Endometrial microvascular endothelial cells (primary cell): Measurements from ENCODE around the gene ZNF333. TPM values are rescaled to one million over a fixed set of nuclear protein-coding genes. Genes with fewer than 3 reads are reported as not detected.
"Not testable (repeated sequence)": the region's sequence is repeated elsewhere in the genome, so short reads cannot be mapped to it uniquely, and the experiment has no call there.

Experiments used
- in situ Hi-C: cut with HindIII; loops from 2 replicates; pipeline ENCODE4 v1.10.0; 2017; ENCODE audit warnings: low sequenced_read_pairs, low pct_unique_long_range_greater_than_20kb; ENCODE audit errors: inconsistent ontology term
- total RNA-seq: library from RNA; depleted of rRNA; stranded (reverse); fragments of >200 nt; gene quantifications from one replicate; pipeline ENCODE4 v1.2.3, GENCODE V29; 2015; ENCODE audit errors: inconsistent ontology term

ZNF333 gene
- total RNA-seq, 1 donor from 2014 or later, result 3.0 TPM

DNA sequence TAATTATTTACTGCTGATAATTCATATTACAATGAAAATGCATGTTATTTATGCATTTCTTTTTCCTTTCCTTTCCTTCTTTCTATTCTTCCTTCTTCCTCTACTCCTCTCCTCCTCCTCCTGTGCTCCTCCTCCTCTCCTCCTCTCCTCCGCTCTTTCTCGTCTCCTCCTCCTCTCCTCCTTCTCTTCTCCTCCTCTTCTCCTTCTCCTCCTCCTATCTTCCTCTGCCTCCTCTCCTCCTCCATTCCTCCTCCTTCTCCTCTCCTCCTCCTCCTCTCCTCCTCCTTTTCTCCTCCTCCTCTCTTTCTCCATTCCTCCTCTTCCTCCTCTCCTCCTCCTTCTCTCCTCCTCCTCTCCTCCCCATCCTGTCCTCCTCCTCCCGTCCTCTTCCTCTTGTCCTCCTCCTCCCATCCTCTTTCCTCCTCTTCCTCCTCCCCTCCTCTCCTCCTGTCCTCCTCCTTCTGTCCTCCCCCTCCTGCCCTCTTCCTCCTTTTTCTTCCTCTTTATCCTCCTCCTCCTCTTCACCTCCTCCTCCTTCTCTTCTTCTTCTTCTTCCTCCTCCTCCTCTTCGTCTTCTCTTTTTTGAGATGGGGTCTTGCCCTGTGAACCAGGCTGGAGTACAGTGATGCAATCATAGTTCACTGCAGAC, 73.8 kb downstream of the ZNF333 start:
- in situ Hi-C loops, result no loop called here

DNA sequence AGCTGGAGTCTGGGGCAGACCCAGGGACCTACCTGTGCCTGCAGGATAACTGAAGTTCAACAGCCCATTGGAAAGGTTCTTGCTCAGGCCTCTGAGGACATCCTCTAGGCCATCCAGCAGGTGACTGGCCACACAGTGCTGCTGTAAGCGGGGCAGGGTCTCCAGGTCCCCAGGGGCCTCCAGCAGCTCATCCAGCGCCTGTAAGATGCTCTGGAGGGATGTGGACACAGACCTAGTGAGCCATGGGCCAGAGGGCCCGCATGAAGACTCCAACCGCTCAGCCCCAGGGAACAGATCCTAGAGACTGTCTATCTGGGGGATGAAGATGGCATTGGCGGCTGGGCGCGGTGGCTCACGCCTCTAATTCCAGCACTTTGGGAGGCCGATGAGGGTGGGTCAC, 74.6 kb downstream of the ZNF333 start:
- in situ Hi-C loops, result no loop called here

DNA sequence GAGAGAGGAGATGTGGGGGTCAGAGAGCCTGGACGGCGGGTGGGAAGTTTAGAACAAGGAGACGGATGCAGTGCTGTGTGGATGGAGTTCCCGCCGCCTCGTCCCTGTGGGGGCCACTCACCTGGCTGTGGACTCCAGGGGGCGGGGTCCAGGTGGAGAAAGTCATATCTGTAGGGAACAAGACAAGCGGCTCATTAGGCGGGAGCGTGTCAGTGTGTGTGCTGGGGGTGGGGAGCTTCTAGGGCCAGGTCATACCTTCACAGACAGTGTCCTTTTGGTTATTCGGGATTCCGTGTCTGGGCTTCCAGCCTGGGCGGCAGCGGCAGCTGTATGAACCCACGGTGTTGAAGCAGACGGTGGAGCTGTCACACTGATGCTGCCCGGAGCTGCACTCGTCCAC, 75.6 kb downstream of the ZNF333 start:
- in situ Hi-C loops, result not testable (repeated sequence)

DNA sequence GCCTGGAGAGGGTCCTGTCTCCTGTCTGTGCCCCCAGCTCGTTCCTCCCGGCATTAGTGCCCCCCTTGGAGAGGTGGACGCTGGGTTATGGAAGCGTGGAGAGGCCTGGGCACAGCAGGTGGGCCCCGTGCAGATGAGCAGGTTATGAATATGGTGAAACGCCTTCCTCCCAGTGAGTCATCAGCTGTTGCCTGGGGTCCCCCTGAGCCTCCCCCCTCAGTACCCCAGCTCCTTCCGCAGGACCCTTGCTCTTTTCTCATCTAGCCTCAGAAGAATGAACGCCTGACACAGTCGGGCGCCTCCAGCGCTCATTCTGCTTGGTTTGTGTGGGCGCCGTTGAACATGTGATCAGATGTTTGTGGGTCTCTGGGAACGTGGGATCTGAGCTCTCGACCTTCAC, 76.0 kb downstream of the ZNF333 start:
- in situ Hi-C loops, result not testable (repeated sequence)

- in situ Hi-C loops, result no loop called here
Observed at GRCh38 chr19:14767466-14767971, 77.7 kb downstream of the ZNF333 start.

DNA sequence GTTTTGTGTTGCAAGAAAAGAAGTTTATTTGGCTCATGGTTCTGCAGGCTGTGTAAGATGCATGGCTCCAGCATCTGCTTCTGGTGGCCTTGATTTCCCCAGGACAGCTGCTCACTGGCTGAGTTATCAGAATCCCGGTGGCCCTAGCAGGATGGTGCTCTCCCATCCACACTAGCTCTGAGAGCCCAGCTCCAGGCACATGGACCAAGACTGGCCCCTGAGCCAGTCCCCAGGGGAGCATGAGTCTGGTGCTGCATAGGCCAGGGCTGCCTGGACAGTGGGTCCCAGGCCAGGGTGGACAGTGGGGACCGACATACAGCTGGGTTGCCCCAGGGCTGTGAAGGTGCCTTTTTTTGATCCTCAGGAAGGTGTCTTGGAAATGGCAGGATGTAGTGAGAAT, 78.2 kb downstream of the ZNF333 start:
- in situ Hi-C loops, result no loop called here

DNA sequence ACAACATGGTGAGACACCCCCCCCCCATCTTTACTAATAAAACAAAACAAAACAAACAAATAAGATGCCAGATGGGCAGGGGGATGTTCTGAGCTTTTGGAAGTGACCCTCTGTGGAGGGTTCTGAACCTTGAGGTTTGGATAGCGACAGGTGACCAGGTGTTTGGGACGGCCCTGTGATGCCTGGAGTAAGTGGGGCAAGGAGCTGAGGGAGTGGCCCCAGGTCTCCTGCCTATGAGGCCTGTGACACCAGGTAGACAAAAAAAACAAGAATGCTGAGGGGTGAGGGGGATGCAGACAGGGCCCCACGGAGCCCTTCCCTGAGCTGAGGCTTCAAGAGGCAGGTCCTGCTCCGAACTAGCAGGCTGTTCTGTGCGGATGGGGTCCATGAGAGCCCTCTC, 79.4 kb downstream of the ZNF333 start:
- in situ Hi-C loops, result no loop called here

DNA sequence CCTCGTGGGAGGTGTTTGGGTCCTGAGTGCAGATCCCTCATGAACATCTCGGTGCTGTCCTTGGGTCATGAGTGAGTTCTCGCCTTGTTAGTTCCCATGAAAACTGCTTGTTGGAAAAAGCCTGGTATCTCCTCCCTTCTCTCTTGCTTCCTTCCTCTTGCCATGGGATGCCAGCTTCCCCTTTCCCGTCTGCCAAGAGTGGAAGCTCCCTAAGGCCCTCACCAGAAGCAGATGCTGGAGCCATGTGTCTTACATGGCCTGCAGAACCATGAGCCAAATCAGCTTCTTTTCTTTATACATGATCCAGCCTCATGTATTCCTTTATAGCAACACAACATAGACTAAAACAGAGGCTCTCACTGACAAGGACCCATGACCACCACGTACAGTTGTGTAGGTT, 80.3 kb downstream of the ZNF333 start:
- in situ Hi-C loops, result no loop called here

- in situ Hi-C loops, result no loop called here
Observed at GRCh38 chr19:14770944-14771839, 81.3 kb downstream of the ZNF333 start.

DNA sequence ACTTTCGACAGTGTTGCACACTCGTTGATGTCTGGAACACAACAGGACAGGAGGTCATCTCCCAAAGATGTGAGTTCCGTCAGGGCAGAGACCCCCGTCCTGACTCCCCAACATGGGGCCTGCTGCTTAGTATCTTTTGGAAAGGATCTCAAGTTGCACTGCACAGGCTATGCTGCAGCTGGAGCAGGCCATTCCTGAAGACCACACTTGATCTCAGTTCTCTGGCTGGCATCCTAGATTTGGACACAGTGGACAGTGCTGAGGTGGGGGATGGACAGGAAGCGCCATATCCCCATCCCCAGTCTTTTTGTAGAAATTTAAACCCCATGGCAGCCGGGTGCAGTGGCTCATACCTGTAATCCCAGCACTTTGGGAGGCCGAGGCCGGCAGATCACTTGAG, 82.6 kb downstream of the ZNF333 start:
- in situ Hi-C loops, result no loop called here

GRCh38 chr19:14772995-14773394, 83.1 kb downstream of the ZNF333 start:
- in situ Hi-C loops, result no loop called here

DNA sequence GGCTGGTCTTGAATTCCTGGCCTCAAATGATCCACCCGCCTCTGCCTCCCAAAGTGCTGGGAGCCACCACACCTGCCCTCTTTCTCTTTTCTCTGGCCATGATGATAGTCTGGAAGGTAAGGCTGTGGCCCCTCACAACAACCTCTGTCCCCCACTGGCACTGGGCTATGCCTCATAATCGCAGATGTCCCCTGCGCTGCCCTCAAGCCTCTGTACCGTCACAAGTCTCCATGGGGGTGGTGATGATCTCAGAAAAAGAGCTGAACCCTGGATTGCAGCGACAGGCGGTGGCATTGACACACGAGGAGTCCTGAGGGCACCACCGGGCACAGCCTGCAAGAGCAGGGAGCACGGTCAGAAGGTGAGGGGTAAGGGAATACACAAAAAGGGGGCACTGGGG, 83.9 kb downstream of the ZNF333 start:
- in situ Hi-C loops, result not testable (repeated sequence)

- in situ Hi-C loops, result no loop called here
Observed at GRCh38 chr19:14774373-14774772, 84.5 kb downstream of the ZNF333 start.

- in situ Hi-C loops, result not testable (repeated sequence)
Observed at GRCh38 chr19:14775326-14775725, 85.5 kb downstream of the ZNF333 start.

DNA sequence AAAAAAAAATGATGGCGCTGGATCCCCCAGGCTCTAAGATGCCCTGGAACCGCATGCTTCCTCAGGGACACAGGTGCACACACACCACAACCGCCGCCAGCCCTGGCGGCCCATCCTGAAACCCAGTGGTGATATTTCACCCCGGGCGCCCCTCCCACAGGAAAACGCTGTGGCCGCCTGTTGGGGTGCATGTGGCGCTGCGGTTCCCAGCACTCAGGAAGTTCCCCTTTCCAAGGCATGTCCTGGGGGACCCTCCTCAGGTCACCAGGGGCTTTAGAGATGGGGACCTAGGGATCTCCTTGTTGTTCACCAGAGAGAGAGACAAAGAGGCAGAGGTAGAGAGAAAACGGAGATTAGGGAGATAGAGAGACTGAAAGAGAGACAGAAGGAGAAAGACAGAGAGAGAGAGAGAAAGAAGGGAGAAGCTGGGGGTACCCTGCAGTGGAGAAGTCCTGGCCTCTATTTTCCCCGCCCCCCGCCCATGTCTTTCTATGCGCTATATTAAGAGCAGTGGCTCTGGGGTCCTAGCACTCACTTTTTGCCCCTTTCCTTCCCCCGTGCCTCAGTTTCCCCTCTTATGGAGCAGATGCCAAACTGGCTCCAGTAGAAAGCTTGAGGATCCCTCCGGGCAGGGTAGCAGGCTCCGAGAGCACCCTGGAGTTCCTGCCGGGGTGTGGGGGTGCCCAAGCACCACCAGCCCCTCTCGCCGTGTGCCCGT, 86.2 kb downstream of the ZNF333 start:
- in situ Hi-C loops, result no loop called here

DNA sequence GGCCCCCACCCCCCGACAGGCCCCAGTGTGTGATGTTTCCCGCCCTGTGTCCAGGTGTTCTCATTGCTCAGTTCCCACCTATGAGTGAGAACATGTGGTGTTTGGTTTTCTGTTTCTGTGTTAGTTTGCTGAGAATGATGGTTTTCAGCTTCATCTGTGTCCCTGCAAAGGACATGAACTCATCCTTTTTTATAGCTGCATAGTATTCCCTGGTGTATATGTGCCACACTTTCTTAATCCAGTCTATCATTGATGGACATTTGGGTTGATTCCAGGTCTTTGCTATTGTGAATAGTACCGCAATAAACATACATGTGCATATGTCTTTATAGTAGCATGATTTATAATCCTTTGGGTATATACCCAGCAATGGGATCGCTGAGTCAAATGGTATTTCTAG, 87.8 kb downstream of the ZNF333 start:
- in situ Hi-C loops, result not testable (repeated sequence)

- in situ Hi-C loops, result not testable (repeated sequence)
Observed at GRCh38 chr19:14778110-14778845, 88.4 kb downstream of the ZNF333 start, which contains the start of gene ADGRE2. TSS of gene ADGRE2 (minus strand) at chr19:14778560. CDS start at chr19:14776756, 1,804 bp downstream.

GRCh38 chr19:14779151-14779550, 89.3 kb downstream of the ZNF333 start:
- in situ Hi-C loops, result no loop called here
